Measurements from ENCODE around the gene CTSD. TPM values are rescaled to one million over a fixed set of nuclear protein-coding genes. Genes with fewer than 3 reads are reported as not detected.

The CTSD gene
- polyA plus RNA-seq, 1 donor from 2014 or later: 30.5 TPM

DNA sequence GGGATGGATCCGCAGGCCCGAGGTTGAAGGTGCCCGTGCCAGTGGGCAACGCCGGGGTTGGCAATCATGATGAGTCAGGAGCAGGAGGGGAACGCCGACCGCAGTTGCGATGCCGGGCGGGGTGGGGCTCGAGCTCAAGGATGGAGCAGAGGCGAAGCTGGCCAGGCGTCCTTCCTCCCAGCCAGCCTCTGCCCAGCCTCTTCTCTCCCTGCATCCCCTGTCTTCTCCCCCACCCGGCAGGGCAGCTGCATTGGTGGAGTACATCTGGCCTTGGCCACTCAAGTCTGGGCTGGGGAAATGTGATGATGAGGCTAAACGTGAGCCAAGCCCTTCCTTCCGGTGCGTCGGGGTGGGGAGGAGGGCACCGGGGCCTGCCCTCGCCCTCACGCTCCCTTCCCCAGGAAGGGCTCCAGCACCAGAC lies 17.2 kb downstream of the CTSD start:
- Histone ChIP-seq H3K9me2 (ENCODE audit: insufficient read depth, low read length) (no peaks in the 10 kb centered on the region), H3K79me2 (replicated peaks; ENCODE audit: insufficient read depth, low read length) (no peaks in the 10 kb centered on the region), H3K9me3 (ENCODE audit: low read length) (no peaks in the 10 kb centered on the region), H3K4me2 (ENCODE audit: low read length) (no peak overlapping the region), H4K20me1 (ENCODE audit: insufficient read depth) (no peaks in the 10 kb centered on the region), H2AFZ (ENCODE audit: low read depth, low read length) (no peak overlapping the region), H3K27me3 (ENCODE audit: insufficient read depth, low read depth, low read length) (peaks cover 36% of the 10 kb centered on the region), H3K4me3 (ENCODE audit: low read length) (no peak overlapping the region), H3K9ac (ENCODE audit: low read length) (no peak overlapping the region), H3K27ac (ENCODE audit: low read length) (no peak overlapping the region), H3F3A (ENCODE audit: insufficient read depth, low read length, poor library complexity, severe bottlenecking) (no peaks in the 10 kb centered on the region), H3K36me3 (ENCODE audit: insufficient read depth, low read length) (no peaks in the 10 kb centered on the region)
- TF ChIP-seq MXI1 (conservative IDR thresholded peaks at IDR 0.05; ENCODE audit: poor library complexity, severe bottlenecking) (no peak), EP300 (conservative IDR thresholded peaks at IDR 0.05; ENCODE audit: poor library complexity, severe bottlenecking) (no peak), CTCF (IDR thresholded peaks at IDR 0.05; ENCODE audit: poor library complexity, severe bottlenecking) (no peak), RAD21 (conservative IDR thresholded peaks at IDR 0.05) (no peak), POLR2AphosphoS5 (IDR thresholded peaks at IDR 0.05) (no peak)
- TF ChIP-seq, protein P1, sequence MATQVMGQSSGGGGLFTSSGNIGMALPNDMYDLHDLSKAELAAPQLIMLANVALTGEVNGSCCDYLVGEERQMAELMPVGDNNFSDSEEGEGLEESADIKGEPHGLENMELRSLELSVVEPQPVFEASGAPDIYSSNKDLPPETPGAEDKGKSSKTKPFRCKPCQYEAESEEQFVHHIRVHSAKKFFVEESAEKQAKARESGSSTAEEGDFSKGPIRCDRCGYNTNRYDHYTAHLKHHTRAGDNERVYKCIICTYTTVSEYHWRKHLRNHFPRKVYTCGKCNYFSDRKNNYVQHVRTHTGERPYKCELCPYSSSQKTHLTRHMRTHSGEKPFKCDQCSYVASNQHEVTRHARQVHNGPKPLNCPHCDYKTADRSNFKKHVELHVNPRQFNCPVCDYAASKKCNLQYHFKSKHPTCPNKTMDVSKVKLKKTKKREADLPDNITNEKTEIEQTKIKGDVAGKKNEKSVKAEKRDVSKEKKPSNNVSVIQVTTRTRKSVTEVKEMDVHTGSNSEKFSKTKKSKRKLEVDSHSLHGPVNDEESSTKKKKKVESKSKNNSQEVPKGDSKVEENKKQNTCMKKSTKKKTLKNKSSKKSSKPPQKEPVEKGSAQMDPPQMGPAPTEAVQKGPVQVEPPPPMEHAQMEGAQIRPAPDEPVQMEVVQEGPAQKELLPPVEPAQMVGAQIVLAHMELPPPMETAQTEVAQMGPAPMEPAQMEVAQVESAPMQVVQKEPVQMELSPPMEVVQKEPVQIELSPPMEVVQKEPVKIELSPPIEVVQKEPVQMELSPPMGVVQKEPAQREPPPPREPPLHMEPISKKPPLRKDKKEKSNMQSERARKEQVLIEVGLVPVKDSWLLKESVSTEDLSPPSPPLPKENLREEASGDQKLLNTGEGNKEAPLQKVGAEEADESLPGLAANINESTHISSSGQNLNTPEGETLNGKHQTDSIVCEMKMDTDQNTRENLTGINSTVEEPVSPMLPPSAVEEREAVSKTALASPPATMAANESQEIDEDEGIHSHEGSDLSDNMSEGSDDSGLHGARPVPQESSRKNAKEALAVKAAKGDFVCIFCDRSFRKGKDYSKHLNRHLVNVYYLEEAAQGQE (IDR thresholded peaks at IDR 0.05; ENCODE audit: borderline replicate concordance): no peak

- H3K36me3 ChIP-seq (ENCODE audit: insufficient read depth, low read length): no peaks in the 10 kb centered on the region
- H3K27ac ChIP-seq (ENCODE audit: low read length): no peak overlapping the region
- H4K20me1 ChIP-seq (ENCODE audit: insufficient read depth): no peaks in the 10 kb centered on the region
- peaks cover 36% of the 10 kb centered on the region for H3K27me3 ChIP-seq (ENCODE audit: insufficient read depth, low read depth, low read length)
- H3F3A ChIP-seq (ENCODE audit: insufficient read depth, low read length, poor library complexity, severe bottlenecking): no peaks in the 10 kb centered on the region
- H3K9ac ChIP-seq (ENCODE audit: low read length): no peak overlapping the region
- H3K9me3 ChIP-seq (ENCODE audit: low read length): no peaks in the 10 kb centered on the region
- H3K4me2 ChIP-seq (ENCODE audit: low read length): no peak overlapping the region
- TF ChIP-seq TAF1 (IDR thresholded peaks at IDR 0.05; ENCODE audit: low read depth) (no peak), EP300 (conservative IDR thresholded peaks at IDR 0.05; ENCODE audit: poor library complexity, severe bottlenecking) (no peak), SMC3 (conservative IDR thresholded peaks at IDR 0.05; ENCODE audit: poor library complexity) (no peak), EZH2 (IDR thresholded peaks at IDR 0.05; ENCODE audit: borderline replicate concordance, insufficient read depth, low read length, poor library complexity, severe bottlenecking) (no peak), CTCF (IDR thresholded peaks at IDR 0.05; ENCODE audit: poor library complexity, severe bottlenecking) (no peak), RAD21 (conservative IDR thresholded peaks at IDR 0.05) (no peak), MXI1 (conservative IDR thresholded peaks at IDR 0.05; ENCODE audit: poor library complexity, severe bottlenecking) (no peak), POLR2AphosphoS5 (IDR thresholded peaks at IDR 0.05) (no peak)
- TF ChIP-seq, protein P1 (IDR thresholded peaks at IDR 0.05; ENCODE audit: borderline replicate concordance): no peak
- H3K9me2 ChIP-seq (ENCODE audit: insufficient read depth, low read length): no peaks in the 10 kb centered on the region
- no peak overlapping the region for H3K4me3 ChIP-seq (ENCODE audit: low read length)
- no peaks in the 10 kb centered on the region for H3K79me2 ChIP-seq (replicated peaks; ENCODE audit: insufficient read depth, low read length)
- H2AFZ ChIP-seq (ENCODE audit: low read depth, low read length): no peak overlapping the region
These were observed 17.9 kb downstream of the CTSD start for GRCh38 chr11:1745701-1746320.

Data from neural cell (in vitro differentiated cells).